GM19395 (cell line): ENCODE data around the gene REX1BD.
"Not testable (repeated sequence)": the region's sequence is repeated elsewhere in the genome, so short reads cannot be mapped to it uniquely, and the experiment has no call there.

Source experiments
- ATAC-seq: cut with Tn5 transposase; IDR thresholded peaks from one replicate; pipeline ENCODE4 v1.9.1; 2021; ENCODE audit warnings: mild to moderate bottlenecking, moderate library complexity; ENCODE audit not compliant: unreplicated experiment

The REX1BD gene

DNA sequence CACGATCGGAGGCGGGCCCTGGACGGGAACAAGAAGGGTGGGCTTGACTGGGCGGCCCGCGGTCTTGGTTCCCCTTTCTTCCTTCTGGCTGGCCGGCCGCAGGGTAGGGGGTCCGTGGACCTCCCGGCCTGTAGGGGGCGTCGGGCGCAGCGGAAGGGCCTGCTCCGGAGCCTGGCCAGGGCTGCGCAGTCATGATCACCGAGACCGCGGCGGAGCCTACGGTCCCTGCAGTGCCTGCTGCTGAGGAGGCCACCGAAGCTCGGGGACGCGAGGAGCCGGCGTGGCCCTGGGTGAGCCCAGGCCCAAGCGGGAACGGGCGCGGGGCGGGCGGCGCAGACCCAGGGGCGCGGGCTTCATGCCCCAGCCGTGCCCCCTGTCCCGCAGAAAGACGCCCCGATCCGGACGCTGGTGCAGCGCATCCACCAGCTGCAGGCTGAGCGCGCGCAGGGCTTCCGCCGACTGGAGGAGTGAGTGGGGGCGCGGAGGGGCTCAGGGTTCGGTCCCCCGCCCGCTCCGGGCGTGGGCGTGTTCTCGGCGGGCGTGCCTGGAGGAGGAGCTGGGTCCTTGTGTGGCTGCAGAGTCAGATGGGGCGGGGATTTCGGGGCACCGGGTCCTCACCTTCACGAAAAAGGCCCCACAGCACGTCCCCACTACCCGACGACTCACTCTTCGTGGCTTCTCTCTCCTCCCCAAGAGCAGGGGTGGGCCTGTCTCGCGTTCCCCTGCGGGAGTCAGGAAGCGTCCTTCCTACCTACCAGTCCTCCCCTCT is at the start of gene REX1BD:
Gene REX1BD, plus strand, starts transcription at position 188 of the 769 bp plus-strand sequence. Its CDS starts 4 bp downstream, at position 192.
- peak; percentile 73 for ATAC-seq

DNA sequence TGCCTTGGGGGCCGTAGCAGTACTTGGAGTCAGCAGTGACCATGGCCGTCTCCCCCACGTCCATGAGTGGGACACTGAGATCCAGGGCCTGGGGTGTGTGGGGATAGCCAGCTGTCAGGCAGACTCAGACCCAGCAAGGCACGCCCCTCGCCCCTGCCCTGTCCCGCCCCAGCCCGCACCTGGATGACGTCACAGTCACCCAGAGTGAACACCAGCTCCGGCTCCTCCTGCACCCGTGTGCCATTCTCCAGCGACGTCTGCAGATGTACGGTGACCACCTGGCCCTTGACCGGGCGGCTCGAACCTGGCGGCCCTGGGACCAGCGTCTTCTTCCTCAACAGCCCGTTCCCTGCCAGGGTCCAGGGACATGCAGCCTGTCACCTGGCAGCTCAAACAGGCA is 49.2 kb upstream of the REX1BD start:
- no peak for ATAC-seq

DNA sequence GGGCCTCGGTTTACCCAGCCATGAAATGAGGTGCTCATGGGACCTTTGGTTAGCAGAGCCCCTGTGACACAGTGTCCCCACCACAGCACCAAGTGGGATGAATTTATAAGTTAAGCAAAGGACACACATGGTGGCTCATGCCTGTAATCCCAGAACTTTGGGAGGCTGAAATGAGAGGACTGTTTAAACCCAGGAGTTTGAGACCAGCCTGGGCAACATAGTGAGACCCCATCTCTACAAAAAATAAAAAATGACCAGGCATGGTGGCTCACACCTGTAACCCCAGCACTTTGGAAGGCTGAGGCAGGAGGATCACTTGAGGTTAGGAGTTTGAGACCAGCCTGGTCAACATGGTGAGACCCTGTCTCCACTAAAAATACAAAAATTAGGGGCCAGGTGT is 48.4 kb upstream of the REX1BD start:
- not testable (repeated sequence) for ATAC-seq

DNA sequence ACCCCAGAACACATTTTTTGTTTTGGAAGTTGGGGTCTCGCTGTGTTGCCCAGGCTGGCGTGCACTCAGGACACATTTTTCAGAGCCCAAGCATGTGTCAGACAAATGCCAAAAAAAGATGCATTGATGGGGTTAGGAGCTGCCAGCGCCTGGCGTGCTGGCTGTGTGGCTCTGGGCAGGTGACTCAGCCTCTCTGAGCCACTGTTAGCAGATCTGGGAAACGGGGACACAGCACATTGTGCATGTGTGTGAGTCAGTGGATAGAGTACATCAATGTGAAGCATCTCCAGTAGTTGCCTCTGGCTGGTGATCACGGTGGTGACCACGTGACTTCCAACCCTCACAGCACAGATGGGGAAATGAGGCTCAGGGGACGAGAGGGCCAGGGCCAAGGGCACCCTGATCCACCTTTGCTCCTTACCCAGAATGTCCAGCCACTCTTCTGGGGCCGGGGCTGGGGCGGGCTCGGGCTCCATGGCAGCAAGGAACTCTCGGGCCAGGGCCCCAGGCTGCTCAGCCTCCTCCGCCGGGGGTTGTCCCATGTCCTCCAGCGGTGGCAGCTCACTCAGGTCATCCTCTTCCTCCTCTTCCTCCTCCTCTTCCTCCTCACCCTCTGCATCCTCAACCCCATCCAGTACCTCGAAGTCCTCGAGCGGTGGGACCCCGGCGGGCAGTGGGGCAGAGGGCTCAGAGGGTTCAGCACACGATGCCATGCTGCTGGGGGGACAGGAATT is 47.2 kb upstream of the REX1BD start:
- no peak for ATAC-seq

DNA sequence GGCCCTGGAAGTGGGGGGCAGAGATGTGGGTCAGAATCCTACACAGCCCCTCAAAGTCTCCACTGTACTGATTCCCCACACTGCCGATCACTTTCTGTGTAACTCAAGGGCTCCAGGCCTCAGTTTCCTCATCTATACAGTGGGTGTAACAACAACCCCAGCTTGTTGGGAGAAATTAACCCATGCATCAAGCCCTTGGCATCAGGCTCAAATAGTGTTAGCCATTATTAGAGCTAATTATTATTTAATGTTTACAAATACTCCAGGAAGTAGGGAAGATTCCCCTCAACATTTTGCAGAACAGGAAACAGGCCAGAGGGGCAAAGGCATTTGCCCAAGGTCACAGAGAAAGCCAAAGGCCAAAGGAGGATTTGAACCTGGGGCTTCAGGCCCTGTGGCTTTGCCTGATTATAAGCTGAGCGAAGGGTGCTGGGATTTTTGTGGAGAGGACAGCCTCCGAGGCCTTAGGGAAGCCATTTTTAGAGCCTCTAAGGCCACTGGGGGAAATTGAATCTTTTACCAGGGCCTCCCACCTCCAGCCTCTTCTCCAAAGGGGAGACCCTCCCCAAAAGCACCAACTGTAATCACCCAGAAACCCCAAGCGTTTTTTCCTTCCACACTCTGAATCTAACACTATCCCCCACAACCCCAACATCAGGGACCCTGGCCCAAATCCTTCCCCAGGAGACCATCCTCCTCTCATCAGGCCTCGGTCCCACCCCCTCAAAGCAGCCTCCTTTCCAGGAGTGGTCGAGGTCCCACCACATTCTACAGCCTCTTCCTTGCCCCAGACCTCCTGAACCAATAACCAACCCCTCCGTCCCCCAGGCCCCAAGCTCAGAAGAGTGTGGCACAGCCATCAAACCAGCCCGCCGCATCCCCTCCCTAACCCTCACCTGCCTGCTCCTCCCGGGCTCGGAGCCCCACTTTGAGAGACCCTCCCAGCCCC is 46.3 kb upstream of the REX1BD start:
- ATAC-seq: no peak

DNA sequence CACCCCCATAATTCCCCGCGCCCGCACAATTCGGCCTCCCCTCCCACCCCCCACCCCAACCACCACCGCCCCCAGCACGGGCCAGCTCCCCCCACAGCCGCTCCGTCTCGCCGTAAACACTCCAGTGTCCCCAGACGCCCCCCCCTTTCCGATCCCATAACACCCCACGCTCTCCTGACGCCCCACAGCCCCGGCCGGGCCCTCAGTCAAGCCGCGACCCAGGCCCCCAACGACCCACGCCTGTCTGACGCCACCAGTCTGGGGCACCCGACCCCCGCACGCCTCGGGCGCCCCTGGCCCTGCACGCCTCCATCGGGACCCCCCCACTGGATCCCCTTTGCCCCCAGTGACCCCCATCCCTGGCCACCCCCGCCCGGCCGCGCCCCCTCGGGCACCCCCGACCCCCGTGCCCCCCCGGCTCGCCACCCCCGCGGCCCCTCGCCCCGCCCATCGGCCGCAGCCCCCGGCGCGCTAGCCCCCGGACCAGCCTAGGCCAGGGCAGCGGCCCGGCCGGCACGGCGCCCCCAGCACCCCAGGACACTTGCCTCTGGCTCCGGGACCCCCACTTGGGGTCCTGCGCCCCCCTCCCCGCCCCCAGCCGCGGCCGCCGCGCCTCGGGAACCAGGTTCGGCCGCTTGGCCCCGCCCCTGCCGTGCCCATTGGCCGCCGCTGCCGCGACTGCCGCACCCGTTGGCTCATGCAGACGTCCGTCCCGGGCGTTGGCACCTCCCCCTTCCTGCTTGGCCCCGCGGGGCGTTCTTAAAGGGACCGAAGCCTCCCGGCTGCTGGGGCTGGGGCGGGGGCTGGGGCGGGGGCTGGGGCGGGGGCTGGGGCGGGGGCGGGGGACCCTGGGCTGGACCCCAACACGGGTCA is 45.4 kb upstream of the REX1BD start, which contains the start of gene FKBP8:
Gene FKBP8, minus strand, starts transcription at position 633 of the 873 bp plus-strand sequence. CDS start 1,603 bp downstream, outside the sequence.
- ATAC-seq: peak; percentile 82

DNA sequence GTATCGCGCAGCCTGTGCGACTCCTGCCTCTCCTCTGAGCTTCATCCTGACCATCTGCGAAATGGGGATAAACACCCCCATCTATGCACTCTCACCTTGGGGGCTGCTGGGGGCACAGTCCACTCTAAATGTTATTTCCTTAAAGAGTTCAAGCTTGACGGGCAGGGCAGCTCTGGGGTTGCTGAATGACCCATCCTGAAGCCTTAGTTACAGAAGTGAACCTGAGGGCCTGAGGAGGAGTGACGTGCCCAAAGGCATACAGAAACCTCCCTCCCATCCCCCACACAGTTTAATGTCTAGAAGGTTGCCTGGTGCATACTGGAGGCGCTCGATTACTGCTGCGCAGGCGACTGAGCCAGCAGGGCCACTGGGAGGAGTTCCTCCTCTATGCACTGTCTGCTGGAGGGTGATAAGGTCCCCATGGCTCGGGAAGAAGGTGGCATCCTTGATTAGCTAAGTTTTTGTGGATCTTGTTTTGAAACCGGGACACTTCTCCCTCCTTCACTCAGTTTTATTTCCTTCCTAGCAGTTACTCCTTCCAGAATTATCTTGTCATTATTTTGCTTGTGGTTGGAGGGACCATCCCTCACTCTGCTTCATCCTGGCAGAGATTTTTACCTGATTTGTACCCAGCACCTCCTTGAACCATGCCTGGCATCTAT is 44.7 kb upstream of the REX1BD start:
- peak; percentile 70 for ATAC-seq

DNA sequence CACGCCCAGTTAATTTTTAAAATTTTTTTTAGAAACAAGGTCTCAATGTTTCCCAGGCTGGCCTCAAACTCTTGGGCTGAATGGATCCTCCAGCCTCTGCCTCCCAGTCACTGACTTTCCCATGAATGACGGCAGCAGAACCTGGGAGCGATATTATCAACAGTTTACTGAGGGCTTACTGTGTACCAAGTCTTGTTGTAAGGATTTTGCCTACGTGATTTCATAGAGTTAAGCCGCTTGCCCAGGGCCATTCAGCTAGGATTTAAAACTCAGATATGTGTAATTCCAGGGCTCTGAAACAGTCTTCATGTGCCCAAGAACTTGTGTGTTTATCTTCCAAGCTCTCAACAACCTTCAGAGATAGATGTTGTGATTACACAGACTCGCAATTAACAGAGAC is 37.0 kb upstream of the REX1BD start:
- ATAC-seq: no peak

DNA sequence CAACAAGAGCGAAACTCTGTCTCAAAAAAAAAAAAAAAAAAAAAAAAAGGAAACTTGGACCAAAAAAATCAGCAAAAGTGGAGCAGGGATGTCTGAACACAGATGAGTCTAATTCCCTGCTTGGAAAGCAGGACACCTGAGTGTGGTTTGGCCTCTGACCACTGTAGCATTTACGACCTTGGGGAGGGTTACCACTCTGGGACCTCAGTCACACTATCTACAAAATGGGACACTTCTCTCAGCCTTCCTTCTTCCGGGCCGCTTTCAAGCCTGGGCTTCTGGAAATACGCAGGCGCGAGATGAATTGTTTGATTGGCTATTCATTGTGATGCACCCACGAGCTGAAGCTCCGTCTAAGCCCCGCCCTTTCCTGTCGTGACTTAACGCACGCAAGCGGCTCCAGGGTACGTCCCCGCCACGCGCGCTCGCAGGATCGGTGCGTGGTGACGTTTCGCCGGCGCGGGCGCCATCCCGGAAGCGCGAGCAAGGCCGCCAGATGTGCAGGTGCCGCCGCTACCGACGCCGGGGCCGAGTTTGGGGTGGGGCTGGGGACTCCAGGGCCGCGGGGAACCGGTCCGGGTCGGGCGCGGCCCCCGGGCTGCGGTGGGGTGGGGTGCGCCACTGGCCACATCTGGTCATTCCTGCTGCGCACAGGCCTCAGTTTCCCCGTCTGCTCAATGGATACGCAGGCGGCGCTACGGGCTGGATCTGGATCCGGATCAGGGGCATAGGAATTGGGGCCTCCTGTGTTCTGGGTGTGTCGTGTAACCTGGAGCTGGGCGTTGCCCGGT is 31.0 kb upstream of the REX1BD start, which contains the start of gene KXD1:
Gene KXD1, plus strand, starts transcription at position 460 of the 791 bp plus-strand sequence. CDS start 4,187 bp downstream, outside the sequence.
- ATAC-seq: peak; percentile 93

DNA sequence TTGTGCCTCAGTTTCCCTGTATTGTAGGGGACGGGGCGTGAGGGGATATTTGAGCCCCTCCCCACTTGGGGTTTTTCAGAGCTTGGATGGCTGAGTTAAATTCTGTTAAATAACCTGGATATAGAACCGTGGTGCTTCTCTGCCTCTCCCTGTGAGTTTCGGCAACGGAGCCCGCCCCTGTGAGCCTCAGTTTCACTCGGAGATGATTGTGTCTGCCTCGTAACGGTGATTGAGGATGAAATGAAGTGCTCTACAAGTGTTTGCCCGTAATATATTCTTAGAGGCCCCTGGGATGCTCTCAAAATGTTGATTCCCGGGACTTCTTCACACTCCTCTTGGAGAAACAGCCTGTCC is 30.4 kb upstream of the REX1BD start:
- ATAC-seq: no peak

DNA sequence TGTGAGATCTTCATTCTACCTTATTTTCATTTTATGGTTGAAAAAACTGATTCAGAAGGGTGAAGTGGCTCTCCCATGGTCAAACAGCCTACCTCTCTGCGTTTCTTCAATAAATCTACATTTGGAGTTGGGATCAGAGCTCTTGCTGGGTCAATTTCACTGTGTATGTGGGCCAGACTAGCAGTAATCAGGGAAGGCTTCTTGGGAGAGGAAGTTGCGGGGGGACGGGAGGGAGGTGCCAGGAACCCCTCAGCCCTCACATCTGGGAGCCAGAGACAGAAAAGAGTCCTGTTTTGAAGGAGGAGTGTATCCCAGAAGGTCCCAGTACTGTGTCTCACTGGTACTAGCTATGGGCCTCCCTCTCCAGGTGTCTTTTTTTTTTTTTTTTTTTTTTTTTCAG is 30.0 kb upstream of the REX1BD start:
- no peak for ATAC-seq

DNA sequence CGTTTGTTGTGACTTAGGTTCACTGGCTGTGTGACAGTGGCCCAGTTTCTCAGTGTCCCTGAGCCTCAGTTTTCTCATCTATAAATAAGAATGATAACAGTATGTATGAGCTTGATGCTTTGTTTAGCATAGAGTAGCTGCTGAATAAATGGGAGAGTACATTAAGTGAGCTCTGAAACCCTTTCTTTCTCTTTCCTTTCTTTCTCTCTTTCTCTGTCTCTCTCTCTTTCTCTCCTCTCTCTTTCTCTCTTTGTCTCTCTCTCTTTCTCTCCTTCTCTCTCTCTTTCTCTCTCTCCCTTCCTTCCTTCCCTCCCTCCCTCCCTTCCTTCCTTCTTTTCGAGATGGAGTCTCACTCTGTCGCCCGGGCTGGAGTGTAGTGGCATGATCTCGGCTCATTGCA is 28.9 kb upstream of the REX1BD start:
- no peak for ATAC-seq

DNA sequence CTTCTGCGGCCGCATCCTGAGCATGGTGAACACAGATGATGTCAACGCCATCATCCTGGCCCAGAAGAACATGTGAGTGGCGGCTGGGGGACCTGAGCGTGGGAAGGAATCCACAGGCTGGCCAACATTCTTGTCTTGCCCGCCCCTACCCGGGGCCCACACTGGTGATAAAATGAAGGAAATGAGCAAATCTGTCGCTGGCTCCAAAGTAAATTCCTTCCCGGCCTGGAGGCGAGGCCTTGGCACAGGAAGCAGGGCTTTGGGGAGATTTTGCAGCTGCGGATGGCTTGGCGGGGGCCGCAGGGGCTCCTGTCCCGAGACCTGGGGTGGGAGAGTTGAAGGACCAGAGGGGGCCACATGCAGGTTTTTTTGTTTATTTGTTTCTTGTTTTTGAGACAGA is 26.5 kb upstream of the REX1BD start:
- ATAC-seq: no peak

DNA sequence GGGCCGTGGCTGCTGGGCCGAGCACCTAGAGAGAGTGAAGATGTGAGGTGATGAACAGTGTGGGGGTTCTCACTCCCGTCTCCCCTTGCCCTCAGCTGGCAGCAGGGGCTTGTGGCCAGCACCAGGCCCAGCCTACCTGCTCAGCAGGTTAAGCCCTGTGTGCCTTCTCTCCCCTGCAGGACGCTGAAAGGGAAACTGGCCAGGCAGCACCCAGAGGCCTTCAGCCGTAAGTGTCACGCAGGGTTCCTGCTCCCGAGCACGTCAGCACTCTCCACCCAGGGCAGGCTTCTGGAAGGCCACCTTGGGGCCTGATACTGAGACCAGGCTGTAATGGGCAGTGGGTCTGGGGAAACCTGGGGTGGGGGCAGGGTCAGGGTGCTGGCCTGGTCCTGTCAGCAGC is 21.6 kb upstream of the REX1BD start:
- ATAC-seq: no peak

DNA sequence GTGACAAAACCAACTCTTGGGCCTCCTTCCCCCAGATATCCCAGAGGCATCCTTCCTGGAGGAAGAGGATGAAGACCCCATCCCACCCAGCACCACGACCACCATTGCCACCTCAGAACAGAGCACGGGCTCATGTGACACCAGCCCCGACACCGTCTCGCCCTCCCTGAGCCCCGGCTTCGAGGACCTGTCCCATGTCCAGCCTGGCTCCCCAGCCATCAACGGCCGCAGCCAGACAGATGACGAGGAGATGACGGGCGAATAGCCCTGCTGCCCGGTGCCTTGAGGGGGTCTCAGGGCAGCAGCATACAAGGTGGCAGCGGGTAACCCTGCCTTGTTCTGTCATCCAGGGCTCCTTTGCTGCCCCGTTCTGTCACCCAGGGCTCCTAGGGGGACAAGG is 20.2 kb upstream of the REX1BD start:
- no peak for ATAC-seq

DNA sequence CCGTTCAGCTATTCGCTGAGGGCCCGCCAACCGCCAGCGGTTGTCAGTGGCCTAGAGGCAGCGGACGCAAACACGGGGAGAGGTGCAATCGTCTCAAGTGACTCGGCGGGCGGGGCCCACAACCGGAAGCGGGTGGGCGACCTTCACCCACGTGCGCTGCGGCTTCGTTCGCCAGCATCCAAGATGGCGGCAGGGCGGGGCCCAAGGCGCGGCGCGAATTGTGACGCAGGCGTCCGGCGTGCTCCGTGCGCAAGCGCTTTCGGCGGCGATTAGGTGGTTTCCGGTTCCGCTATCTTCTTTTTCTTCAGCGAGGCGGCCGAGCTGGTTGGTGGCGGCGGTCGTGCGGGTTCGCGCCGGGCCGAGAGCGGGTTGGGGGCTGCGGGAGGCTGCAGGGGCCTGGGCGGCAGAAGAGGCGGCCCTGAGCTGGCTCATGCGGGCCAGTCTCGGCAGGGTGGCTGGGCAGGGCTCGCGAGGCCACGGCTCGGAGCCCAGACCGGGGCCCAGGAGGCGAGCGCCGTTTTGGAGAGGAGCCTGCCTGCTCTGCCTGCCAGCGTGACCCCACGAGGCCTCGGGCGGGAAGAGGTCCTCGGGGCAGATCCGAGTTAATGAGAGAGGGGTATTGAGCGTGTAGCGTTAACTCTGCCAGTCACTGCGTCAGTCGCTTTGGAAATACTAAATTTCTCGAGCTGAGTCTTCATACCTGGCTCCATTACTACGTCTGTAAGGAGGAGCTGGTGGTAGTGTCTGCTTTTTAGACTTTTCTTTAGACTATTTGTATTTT is 16.8 kb upstream of the REX1BD start, which contains the start of gene UBA52:
Gene UBA52, plus strand, starts transcription at position 294 of the 781 bp plus-strand sequence. CDS start 1,444 bp downstream, outside the sequence.
- ATAC-seq: peak; percentile 81

DNA sequence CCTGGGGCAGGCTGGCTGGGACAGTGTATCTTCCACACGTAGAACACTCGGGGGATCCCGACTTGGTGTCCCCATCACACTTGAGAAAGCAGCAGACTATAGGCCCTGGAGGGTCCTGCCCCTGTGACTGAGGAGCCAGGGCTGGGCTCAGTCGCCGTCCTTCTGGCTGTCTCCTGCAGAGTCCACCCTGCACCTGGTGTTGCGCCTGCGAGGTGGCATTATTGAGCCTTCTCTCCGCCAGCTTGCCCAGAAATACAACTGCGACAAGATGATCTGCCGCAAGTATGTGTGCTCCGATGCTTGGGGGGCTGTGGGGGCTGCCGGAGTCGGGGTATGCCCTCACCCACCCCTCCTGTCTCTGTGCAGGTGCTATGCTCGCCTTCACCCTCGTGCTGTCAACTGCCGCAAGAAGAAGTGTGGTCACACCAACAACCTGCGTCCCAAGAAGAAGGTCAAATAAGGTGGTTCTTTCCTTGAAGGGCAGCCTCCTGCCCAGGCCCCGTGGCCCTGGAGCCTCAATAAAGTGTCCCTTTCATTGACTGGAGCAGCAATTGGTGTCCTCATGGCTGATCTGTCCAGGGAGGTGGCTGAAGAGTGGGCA is 13.8 kb upstream of the REX1BD start:
- no peak for ATAC-seq
